ENCODE data around the gene VPS13D.

The VPS13D gene

DNA sequence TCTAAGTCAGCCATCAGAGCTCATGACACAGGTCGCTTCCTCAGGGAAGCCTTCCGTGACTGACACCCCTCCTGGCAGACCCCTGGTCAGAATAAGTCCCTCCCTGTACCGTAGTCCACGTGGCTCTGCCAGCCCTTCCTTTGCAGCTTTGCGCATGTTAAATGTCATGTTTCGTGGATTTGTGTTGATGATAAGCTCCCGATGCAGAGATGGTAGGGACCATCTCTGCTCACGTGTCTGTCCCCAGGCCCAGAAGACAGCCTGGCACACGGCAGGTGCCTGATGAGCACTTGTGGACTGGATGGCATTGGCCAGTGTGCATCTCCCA is 312.3 kb downstream of the VPS13D start:
- H3K9ac ChIP-seq (ENCODE audit: low read length): no peak overlapping the region
- TF ChIP-seq, protein P1, sequence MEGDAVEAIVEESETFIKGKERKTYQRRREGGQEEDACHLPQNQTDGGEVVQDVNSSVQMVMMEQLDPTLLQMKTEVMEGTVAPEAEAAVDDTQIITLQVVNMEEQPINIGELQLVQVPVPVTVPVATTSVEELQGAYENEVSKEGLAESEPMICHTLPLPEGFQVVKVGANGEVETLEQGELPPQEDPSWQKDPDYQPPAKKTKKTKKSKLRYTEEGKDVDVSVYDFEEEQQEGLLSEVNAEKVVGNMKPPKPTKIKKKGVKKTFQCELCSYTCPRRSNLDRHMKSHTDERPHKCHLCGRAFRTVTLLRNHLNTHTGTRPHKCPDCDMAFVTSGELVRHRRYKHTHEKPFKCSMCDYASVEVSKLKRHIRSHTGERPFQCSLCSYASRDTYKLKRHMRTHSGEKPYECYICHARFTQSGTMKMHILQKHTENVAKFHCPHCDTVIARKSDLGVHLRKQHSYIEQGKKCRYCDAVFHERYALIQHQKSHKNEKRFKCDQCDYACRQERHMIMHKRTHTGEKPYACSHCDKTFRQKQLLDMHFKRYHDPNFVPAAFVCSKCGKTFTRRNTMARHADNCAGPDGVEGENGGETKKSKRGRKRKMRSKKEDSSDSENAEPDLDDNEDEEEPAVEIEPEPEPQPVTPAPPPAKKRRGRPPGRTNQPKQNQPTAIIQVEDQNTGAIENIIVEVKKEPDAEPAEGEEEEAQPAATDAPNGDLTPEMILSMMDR (IDR thresholded peaks at IDR 0.05; ENCODE audit: low read length): no peak
- no peak for TF ChIP-seq EZH2 (IDR thresholded peaks at IDR 0.05; ENCODE audit: borderline replicate concordance, low read length)
- no peak overlapping the region for H3K4me2 ChIP-seq (ENCODE audit: low read length)
- H3K4me1 ChIP-seq (ENCODE audit: insufficient read depth, low read length, severe bottlenecking): no peaks in the 10 kb centered on the region
- no peaks in the 10 kb centered on the region for H3F3A ChIP-seq (ENCODE audit: insufficient read depth, low read length)
- H2AFZ ChIP-seq (ENCODE audit: low read length): no peak overlapping the region
- no peaks in the 10 kb centered on the region for H3K79me2 ChIP-seq (ENCODE audit: insufficient read depth, low read length)
- no peak overlapping the region for H3K4me3 ChIP-seq (ENCODE audit: low read depth, low read length, poor library complexity, severe bottlenecking)
- H3K27me3 ChIP-seq (ENCODE audit: insufficient read depth, low read length): no peaks in the 10 kb centered on the region; the same call in 1 of the 2 replicates
- no peaks in the 10 kb centered on the region for H3K9me2 ChIP-seq (ENCODE audit: low read depth, low read length)
- H4K20me1 ChIP-seq (ENCODE audit: insufficient read depth, low read length): no peaks in the 10 kb centered on the region
- H3K9me3 ChIP-seq (ENCODE audit: low read length): no peaks in the 10 kb centered on the region
- no peaks in the 10 kb centered on the region for H3K36me3 ChIP-seq (ENCODE audit: insufficient read depth, low read length)
- no peak overlapping the region for H3K27ac ChIP-seq (ENCODE audit: low read depth, low read length, poor library complexity, severe bottlenecking)

GRCh38 chr1:12542616-12543592 is 313.1 kb downstream of the VPS13D start:
- no peak for TF ChIP-seq EZH2 (IDR thresholded peaks at IDR 0.05; ENCODE audit: borderline replicate concordance, low read length)
- TF ChIP-seq, protein P1 (IDR thresholded peaks at IDR 0.05; ENCODE audit: low read length): no peak

GRCh38 chr1:12543740-12544154 is 313.9 kb downstream of the VPS13D start:
- Histone ChIP-seq H3K9ac (ENCODE audit: low read length) (no peak overlapping the region), H3K27me3 (ENCODE audit: insufficient read depth, low read length) (no peaks in the 10 kb centered on the region; the same call in 1 of the 2 replicates), H3K36me3 (ENCODE audit: insufficient read depth, low read length) (no peaks in the 10 kb centered on the region), H3K9me2 (ENCODE audit: low read depth, low read length) (no peaks in the 10 kb centered on the region), H3K4me2 (ENCODE audit: low read length) (no peak overlapping the region), H3K4me3 (ENCODE audit: low read depth, low read length, poor library complexity, severe bottlenecking) (no peak overlapping the region), H3K4me1 (ENCODE audit: insufficient read depth, low read length, severe bottlenecking) (no peaks in the 10 kb centered on the region), H2AFZ (ENCODE audit: low read length) (no peak overlapping the region), H3K27ac (ENCODE audit: low read depth, low read length, poor library complexity, severe bottlenecking) (no peak overlapping the region), H3K79me2 (ENCODE audit: insufficient read depth, low read length) (no peaks in the 10 kb centered on the region), H4K20me1 (ENCODE audit: insufficient read depth, low read length) (no peaks in the 10 kb centered on the region), H3F3A (ENCODE audit: insufficient read depth, low read length) (no peaks in the 10 kb centered on the region), H3K9me3 (ENCODE audit: low read length) (no peaks in the 10 kb centered on the region)
- TF ChIP-seq, protein P1 (IDR thresholded peaks at IDR 0.05; ENCODE audit: low read length): no peak
- TF ChIP-seq EZH2 (IDR thresholded peaks at IDR 0.05; ENCODE audit: borderline replicate concordance, low read length): no peak

More at GRCh38 chr1:12542616-12543592, 313.1 kb downstream of the VPS13D start:
- H3K27ac ChIP-seq (ENCODE audit: low read depth, low read length, poor library complexity, severe bottlenecking): no peak overlapping the region
- H3K27me3 ChIP-seq (ENCODE audit: insufficient read depth, low read length): no peaks in the 10 kb centered on the region; the same call in 1 of the 2 replicates
- no peaks in the 10 kb centered on the region for H3K9me2 ChIP-seq (ENCODE audit: low read depth, low read length)
- H3K4me3 ChIP-seq (ENCODE audit: low read depth, low read length, poor library complexity, severe bottlenecking): no peak overlapping the region
- no peak overlapping the region for H3K9ac ChIP-seq (ENCODE audit: low read length)
- no peaks in the 10 kb centered on the region for H3K9me3 ChIP-seq (ENCODE audit: low read length)
- H3K4me2 ChIP-seq (ENCODE audit: low read length): no peak overlapping the region
- no peaks in the 10 kb centered on the region for H3K4me1 ChIP-seq (ENCODE audit: insufficient read depth, low read length, severe bottlenecking)
- no peak overlapping the region for H2AFZ ChIP-seq (ENCODE audit: low read length)
- H3K79me2 ChIP-seq (ENCODE audit: insufficient read depth, low read length): no peaks in the 10 kb centered on the region
- no peaks in the 10 kb centered on the region for H4K20me1 ChIP-seq (ENCODE audit: insufficient read depth, low read length)
- no peaks in the 10 kb centered on the region for H3K36me3 ChIP-seq (ENCODE audit: insufficient read depth, low read length)
- H3F3A ChIP-seq (ENCODE audit: insufficient read depth, low read length): no peaks in the 10 kb centered on the region
